Activated T-helper 1 cell treated with anti-CD3 and anti-CD28 coated beads, Interleukin-12 subunit alpha, Interleukin-12 subunit beta, Interleukin-2, Interleukin-4 antibody, amounts not matched to agents 30 ng/mL and 10 ng/mL and 1 ng/mL, durations not matched to agents 14 hours and 24 hours and 36 hours (primary cell): ENCODE measurements around the gene KDELR3. TPM values are rescaled to one million over a fixed set of nuclear protein-coding genes. Genes with fewer than 3 reads are reported as not detected.

Experiments
- DNase-seq: peaks from one replicate; pipeline ENCODE4 v3.0.0; 2021; ENCODE audit warnings: low spot score
- H3K27ac Mint-ChIP-seq: one replicate; pipeline ENCODE4 v1.8.0; 2021; ENCODE audit warnings: mild to moderate bottlenecking, mixed read lengths
- H3K27me3 Mint-ChIP-seq: one replicate; pipeline ENCODE4 v1.8.0; 2022; ENCODE audit warnings: mild to moderate bottlenecking, moderate library complexity, mixed read lengths; ENCODE audit not compliant: insufficient read depth
- H3K36me3 Mint-ChIP-seq: one replicate; pipeline ENCODE4 v1.8.0; 2021; ENCODE audit warnings: low read depth, mixed read lengths
- H3K4me1 Mint-ChIP-seq: one replicate; pipeline ENCODE4 v1.8.0; 2021; ENCODE audit warnings: low read depth, mixed read lengths
- H3K4me3 Mint-ChIP-seq: one replicate; pipeline ENCODE4 v1.8.0; 2021; ENCODE audit warnings: mild to moderate bottlenecking, moderate library complexity, mixed read lengths
- H3K9me3 Mint-ChIP-seq: one replicate; pipeline ENCODE4 v1.8.0; 2021; ENCODE audit warnings: mixed read lengths
- intact Hi-C: fragments of 100-400 bp; cut with micrococcal nuclease; formaldehyde crosslinking; loops from one replicate; pipeline ENCODE4 v1.15.1; 2024
- total RNA-seq: library from RNA; stranded (reverse); gene quantifications from 2 replicates; pipeline ENCODE4 v1.2.3, GENCODE V29; 2022

The KDELR3 gene
- total RNA-seq, 1 donor from 2014 or later, result 1.1 TPM

DNA sequence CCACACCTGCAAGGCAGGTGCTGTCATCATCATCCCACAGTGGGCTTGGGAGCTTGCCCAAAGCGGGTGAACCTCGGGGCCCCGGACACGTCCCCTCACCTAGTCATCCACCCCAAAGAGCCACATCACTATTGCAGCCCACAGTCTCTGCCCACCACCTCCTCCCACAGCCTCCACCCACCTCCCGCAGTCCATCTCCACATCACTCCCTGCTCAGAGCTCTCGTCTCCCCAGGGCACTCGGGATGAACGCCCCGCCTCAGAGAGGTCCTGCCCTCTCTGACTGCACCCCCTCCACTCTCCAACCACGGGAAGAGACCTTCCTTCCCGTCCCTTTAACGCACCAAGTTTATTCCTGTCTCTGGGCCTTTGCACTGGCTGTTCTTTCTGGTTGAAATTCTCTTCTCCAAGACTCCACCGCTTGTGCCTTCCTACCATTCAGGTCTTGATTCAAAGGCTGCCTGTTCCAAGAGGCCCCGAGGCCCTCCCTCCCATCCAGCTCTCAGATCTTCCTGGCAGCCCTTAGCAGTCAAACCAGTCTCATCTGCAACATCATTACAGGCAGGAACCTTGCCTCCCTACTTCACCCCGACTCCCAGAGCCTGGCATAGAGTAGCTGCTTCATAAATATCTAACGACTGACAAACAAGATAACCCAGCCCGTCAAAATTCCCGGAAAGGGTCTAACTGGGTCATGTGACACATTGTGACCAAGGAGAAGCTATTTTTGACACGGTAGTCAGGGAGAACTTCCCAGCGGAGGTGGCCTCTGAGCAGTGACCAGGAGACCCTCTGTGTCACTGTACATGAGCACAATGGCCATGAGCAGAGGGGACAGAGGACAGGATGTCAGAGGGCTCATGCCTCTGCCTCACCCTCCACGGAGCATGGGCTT lies 24.0 kb upstream of the KDELR3 start:
- DNase-seq, result no peak
- intact Hi-C loops, result no loop called here
- H3K4me1 Mint-ChIP-seq, result no peaks in the 10 kb centered on the region
- no peak overlapping the region for H3K27ac Mint-ChIP-seq
- H3K4me3 Mint-ChIP-seq, result no peak overlapping the region
- H3K36me3 Mint-ChIP-seq, result no peaks in the 10 kb centered on the region
- H3K27me3 Mint-ChIP-seq, result peaks cover 5% of the 10 kb centered on the region
- H3K9me3 Mint-ChIP-seq, result no peaks in the 10 kb centered on the region

DNA sequence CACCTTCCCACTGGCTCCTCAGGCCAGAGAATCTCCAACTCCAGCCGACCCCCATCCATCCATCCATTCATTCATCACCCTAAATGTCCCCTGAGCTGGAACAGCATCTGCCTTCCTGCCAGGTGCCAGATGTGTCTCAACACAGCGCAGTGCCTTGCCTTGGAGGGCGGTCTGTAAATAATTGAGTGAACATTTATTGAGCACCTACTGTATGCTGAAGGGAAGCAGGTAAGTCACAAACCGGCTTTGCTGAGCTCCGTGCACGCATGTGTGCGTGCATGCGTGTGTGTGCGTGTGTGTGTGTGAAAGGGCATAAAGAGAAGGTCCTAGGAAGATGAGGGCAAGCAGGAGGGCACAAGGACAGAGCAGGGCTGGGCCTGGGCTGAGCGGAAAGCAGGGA lies 23.1 kb upstream of the KDELR3 start:
- Mint-ChIP-seq H3K4me3 (no peak overlapping the region), H3K9me3 (no peaks in the 10 kb centered on the region), H3K27ac (no peak overlapping the region), H3K36me3 (no peaks in the 10 kb centered on the region), H3K27me3 (peaks cover 5% of the 10 kb centered on the region), H3K4me1 (no peaks in the 10 kb centered on the region)
- DNase-seq, result no peak
- intact Hi-C loops, result no loop called here

DNA sequence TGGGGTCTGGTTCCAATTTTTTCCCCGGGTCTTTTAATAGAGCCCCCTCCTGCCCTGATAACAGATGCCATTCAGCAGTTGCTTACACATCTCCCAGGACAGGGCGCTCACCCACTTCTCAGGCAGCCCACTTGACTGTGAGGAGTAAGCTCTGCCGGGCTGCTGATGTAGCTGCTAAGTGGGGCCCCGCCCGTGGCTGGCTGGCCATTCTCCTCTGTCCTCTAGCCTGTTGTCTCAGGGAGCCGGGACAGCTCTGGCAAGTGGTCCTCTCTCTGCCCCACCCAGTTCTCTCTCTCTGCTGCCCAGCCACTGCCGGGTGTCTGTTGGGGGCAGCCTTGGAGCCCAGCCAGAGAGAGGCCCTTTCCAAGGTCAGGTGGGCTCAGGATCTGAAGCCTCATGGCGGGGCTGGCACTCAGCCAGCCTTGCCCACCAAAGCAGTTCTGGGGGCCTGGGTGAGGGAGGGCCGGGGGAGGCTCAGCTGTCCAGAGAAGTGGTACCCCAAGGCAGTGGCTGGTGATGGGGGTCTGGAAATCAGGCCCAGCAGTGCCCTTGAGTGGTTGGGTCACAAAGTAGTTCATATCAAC lies 21.8 kb upstream of the KDELR3 start:
- peaks cover 14% of the 10 kb centered on the region for H3K27me3 Mint-ChIP-seq

DNA sequence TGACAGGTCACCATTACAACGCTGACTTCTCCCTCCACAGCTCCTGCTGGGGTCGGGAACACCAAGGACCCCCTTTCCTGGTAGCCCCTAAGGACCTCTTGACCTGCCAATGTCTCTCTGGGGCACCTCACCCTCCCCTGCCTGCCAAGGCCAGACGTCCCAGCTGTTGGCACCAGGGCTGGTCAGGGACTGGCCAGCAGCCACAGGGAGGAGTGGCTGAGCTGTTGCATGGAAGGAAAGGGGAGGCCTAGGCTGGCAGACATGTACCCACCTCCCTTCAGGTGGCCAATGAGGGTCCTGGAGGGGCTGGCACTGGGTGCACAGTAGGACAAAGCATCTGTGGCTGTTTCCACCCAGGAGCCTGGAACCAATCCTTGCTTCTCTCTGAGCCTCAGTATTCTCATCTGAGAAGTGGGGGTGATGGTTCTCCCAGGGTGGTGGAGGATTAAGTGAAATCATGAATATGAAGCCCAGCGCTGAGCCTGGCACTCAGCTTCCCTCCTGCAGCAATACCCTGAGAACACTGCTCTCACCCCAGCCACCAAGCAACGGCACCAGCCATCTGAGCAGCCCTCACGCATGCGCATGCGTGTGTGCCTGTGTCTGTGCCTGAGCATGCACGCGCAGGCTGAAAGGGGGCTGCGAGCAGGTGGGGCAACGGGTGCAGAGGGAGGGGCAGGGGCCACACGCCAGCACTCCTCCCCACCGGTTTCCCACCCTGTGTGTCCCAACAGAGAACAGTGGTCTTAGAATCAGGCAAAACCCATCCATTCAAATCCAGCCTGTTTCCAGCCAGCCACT lies 18.8 kb upstream of the KDELR3 start:
- Mint-ChIP-seq H3K4me3 (no peak overlapping the region), H3K4me1 (no peaks in the 10 kb centered on the region), H3K9me3 (no peaks in the 10 kb centered on the region), H3K27ac (no peak overlapping the region), H3K27me3 (peaks cover 35% of the 10 kb centered on the region), H3K36me3 (no peaks in the 10 kb centered on the region)
- intact Hi-C loops, result no loop called here
- no peak for DNase-seq

More for the DNA sequence above, 21.8 kb upstream of the KDELR3 start:
- intact Hi-C loops, result no loop called here
- Mint-ChIP-seq H3K27ac (no peak overlapping the region), H3K36me3 (no peaks in the 10 kb centered on the region), H3K4me3 (no peak overlapping the region), H3K4me1 (no peaks in the 10 kb centered on the region), H3K9me3 (no peaks in the 10 kb centered on the region)
- DNase-seq, result no peak

DNA sequence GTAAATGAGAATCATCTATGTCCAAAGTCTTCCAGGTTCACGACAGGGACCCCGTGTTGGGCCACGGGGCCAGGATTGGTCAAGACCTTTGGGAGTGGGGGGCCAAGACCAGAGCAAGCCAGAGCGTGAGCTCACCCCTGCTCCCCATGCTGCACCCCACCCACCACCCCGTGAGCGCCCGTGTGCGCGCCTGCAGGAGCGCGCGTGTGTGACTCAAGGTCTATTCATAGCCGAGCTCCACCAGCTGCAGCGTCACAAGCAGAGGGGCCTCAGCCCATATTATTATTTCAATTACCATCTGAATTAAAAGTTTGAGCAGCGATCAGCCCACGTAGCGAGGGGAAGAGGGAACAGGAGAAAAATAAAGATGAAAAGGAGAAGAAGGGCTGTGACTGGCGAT lies 18.1 kb upstream of the KDELR3 start:
- no peak for DNase-seq
- Mint-ChIP-seq H3K4me1 (no peaks in the 10 kb centered on the region), H3K27ac (no peak overlapping the region), H3K4me3 (no peak overlapping the region), H3K27me3 (peaks cover 39% of the 10 kb centered on the region), H3K9me3 (no peaks in the 10 kb centered on the region), H3K36me3 (no peaks in the 10 kb centered on the region)
- intact Hi-C loops, result no loop called here

DNA sequence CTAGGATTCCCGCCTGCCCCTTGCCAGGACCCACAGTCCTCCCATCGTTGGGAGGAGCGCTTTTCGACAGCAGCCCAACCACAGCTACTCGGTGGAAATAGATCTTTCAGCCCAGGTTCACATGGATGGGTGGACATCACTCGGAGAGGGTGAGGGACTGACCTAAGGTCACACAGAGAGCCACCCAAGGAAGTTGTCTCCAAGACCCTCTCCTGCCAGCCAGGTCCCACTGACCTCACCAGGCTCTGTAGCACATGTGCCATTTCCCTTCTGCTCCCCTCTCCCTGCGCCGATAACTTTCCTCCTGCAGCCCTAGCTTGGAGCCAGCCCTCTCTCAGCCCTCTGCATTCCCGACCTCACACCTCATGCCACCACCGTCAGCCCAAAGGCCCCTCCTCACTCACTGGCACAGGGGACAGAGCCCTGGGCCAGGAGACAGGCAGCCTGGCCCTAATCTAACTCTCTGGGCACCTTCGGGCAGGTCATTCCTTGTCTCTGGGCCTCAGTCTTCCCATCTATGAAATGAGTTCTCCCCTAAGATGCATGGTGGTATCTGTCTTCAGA lies 17.6 kb upstream of the KDELR3 start:
- H3K9me3 Mint-ChIP-seq, result no peaks in the 10 kb centered on the region
- peaks cover 39% of the 10 kb centered on the region for H3K27me3 Mint-ChIP-seq
- no peak for DNase-seq
- H3K27ac Mint-ChIP-seq, result no peak overlapping the region
- H3K4me3 Mint-ChIP-seq, result no peak overlapping the region
- no peaks in the 10 kb centered on the region for H3K36me3 Mint-ChIP-seq
- intact Hi-C loops, result no loop called here
- no peaks in the 10 kb centered on the region for H3K4me1 Mint-ChIP-seq

DNA sequence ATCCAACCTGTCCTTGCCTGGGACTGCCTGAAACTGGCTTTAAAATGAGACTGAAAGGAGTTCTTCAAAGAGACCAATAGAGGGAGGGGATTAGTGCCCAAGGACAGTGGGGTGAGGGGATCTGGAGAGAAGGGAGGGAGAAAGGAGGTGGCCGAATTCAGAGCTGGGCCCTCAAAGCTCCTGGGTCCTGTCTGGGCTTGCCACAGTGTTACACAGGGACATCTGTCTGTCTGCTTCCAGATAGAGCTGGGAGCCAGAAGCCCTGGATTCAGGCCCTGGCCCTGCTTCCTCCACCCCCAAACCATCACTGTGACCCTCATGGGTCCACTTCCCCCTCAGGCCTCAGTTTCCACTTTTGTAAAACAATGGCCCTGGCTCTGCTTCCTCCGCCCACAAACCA lies 16.5 kb upstream of the KDELR3 start:
- H3K9me3 Mint-ChIP-seq, result no peaks in the 10 kb centered on the region
- peaks cover 41% of the 10 kb centered on the region for H3K27me3 Mint-ChIP-seq
- no peaks in the 10 kb centered on the region for H3K36me3 Mint-ChIP-seq
- no peak overlapping the region for H3K4me3 Mint-ChIP-seq
- no peak overlapping the region for H3K27ac Mint-ChIP-seq
- no peak for DNase-seq
- intact Hi-C loops, result no loop called here
- H3K4me1 Mint-ChIP-seq, result no peaks in the 10 kb centered on the region

DNA sequence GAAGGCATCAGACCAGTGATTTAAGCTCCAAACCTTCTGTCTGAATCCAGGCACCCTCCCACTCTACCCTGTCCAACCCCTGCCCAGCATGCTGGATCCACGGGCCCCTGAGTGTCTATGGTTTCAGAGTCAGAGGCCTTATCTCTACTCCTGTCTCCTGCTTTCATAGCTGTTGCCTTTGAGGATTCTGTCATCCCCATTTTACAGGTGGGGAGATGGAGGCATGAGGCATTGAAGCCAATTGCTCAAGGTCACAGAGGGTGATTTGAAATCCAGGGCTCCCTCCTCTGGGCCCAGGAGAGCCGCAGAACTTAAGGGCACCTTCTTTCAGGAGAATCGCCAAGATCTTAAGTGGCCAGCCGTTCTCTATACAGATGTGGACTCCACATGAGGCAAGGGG lies 16.0 kb upstream of the KDELR3 start:
- Mint-ChIP-seq H3K27ac (no peak overlapping the region), H3K9me3 (no peaks in the 10 kb centered on the region), H3K4me1 (no peaks in the 10 kb centered on the region), H3K36me3 (no peaks in the 10 kb centered on the region), H3K4me3 (no peak overlapping the region), H3K27me3 (peaks cover 46% of the 10 kb centered on the region)
- intact Hi-C loops, result no loop called here
- no peak for DNase-seq

DNA sequence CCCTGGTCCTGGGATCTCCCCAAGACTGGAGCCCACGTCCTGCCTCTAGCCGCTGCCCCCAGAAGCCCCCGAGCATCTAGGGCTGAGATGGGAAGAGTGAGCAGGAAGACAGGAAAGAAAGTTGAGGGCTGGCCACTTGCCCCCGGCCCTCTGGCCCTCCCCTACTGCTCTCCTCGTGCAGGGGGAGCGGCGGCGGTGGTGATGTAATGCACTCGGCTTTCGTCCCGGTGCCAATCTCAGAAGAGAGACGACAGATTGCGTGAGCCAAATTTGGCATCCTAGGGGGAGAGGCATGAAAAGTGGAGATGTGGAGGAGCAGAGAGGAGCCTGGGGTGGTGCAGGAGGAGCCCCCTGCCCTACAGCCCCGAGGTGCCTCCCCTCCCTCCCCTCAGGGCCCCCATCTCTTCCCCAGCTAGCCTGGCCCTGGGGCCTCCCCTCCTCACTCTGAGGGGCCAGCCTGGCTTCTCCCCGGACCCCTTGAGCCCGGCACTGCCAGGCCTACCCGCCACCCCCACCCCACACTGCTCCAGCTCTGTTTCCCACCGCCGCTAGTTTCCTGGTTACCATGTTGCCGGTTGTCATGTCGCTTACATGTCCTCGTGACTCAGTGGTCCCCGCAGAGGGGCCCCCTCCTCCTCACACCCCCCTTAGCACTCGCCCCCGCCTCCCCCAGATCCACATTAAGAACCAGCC lies 15.4 kb upstream of the KDELR3 start:
- Mint-ChIP-seq H3K4me1 (no peaks in the 10 kb centered on the region), H3K36me3 (no peaks in the 10 kb centered on the region), H3K4me3 (no peak overlapping the region), H3K9me3 (no peaks in the 10 kb centered on the region), H3K27me3 (peaks cover 52% of the 10 kb centered on the region), H3K27ac (no peak overlapping the region)
- intact Hi-C loops, result no loop called here
- DNase-seq, result no peak

DNA sequence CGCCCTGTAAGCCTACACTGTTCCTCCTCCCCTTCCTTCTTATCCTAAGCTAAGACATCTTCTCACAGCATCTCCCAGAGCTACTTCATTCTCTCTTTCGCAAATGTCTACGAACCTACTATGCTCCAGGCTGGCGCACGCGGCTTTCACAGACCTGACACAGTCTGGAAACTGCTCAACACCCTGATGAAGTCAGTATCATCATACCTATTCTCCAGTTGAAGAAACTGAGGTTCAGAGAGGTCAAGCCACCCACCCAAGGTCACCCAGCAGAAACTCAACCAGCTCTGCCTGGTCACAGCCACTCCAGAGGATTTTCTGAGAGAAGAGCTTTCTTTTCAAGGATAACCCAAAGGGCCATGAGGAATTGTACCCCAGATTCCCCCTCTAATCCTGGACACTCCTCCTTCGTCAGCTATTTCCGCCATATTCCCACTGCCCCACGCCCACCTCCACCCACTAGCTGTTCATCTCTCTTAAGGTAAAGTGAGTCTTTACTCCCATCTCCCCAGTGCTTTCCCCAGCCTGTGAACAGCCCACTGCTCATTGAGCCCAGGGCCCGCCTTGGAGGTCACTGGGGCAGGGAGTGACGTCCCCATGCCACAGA lies 14.7 kb upstream of the KDELR3 start:
- intact Hi-C loops, result no loop called here
- Mint-ChIP-seq H3K36me3 (no peaks in the 10 kb centered on the region), H3K27ac (no peak overlapping the region), H3K27me3 (peaks cover 59% of the 10 kb centered on the region), H3K4me1 (no peaks in the 10 kb centered on the region), H3K9me3 (no peaks in the 10 kb centered on the region), H3K4me3 (no peak overlapping the region)
- no peak for DNase-seq

DNA sequence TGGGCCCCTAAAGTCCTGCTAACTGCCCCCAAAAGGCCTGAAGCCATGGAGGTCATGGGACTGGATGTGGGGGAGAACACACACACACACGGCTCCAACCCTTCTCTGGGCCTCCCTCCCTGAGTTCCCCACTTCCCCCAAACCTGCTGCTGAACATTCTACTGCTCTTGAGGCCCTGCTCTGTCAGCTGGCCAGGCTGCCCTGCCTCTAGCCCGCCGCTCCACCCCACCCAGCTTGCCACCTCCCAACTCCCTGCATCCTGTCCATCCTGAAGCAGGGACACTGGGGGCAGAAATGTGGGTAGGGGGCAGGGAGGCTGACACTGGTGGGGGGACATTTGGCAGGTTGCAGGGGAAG lies 13.9 kb upstream of the KDELR3 start:
- Mint-ChIP-seq H3K36me3 (no peaks in the 10 kb centered on the region), H3K4me3 (peak overlapping the region; percentile 70), H3K27me3 (peaks cover 64% of the 10 kb centered on the region), H3K9me3 (no peaks in the 10 kb centered on the region), H3K27ac (no peak overlapping the region), H3K4me1 (no peaks in the 10 kb centered on the region)
- DNase-seq, result no peak
- intact Hi-C loops, result no loop called here

DNA sequence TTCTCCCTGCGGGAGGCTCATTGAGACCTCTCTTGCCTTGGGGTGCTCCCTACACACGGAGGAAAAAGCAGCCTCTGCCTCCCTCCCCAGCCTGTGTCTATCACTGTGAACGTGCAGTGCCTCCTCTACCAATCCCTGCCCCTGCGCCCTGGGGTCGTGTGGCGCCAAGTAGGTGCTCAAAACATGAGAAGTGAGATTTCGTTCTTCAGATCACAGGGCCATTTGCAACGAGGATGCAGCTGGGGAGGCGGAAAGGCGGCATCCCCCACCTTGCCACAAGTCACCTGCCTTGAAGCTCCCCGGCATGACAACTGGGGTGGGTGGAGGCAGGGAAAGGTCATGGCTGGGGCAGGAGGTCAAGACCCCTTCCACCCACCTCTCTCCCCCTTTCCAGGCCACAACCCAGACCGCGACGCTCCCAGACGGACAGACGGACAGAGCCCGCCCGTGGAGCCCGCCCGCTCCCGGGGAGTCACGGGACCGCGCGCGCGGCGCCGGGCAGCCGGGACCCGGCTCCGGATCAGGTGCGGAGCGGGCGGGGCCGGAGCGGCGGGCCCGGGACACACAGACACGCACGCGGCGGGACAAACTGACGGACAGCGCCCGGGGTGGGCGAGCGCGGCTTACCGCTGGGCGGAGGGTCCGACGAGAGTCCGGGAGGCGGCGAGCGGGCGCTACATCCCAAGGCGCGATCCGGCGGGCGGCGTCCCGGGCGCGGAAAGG lies 13.4 kb upstream of the KDELR3 start:
- Mint-ChIP-seq H3K9me3 (no peaks in the 10 kb centered on the region), H3K27ac (peak overlapping the region; percentile 40), H3K27me3 (peaks cover 70% of the 10 kb centered on the region), H3K4me3 (peak overlapping the region; percentile 70), H3K4me1 (no peaks in the 10 kb centered on the region), H3K36me3 (no peaks in the 10 kb centered on the region)
- intact Hi-C loops, result no loop called here
- no peak for DNase-seq
